B cell (primary cell): Measurements from ENCODE around the gene SCARB1. TPM values are rescaled to one million over a fixed set of nuclear protein-coding genes. Genes with fewer than 3 reads are reported as not detected.

Experiments used
- ATAC-seq: fragments of 200-7000 bp; cut with Tn5 transposase; one replicate; pipeline ENCODE4 v1.10.0; 2021; ENCODE audit warnings: low read depth, mild to moderate bottlenecking, moderate number of reproducible peaks, moderate library complexity
- CTCF ChIA-PET: fragments of 350-600 bp; sonication (Branson Sonifier 250); formaldehyde crosslinking; loops from one replicate; lab custom pipeline; 2021; ENCODE audit warnings: antibody characterized with exemption, inconsistent platforms; lab: Charles Lee
- POLR2A ChIA-PET: fragments of 350-600 bp; sonication (Branson Sonifier 250); formaldehyde crosslinking; loops from one replicate; lab custom pipeline; 2021; ENCODE audit warnings: antibody characterized with exemption; lab: Charles Lee
- DNase-seq: peaks from one replicate; pipeline ENCODE4 v3.0.0; 2013
- H2AFZ ChIP-seq: 2 replicates; pipeline ENCODE4 v1.6.1; 2012; ENCODE audit warnings: mild to moderate bottlenecking, low read depth, low read length; ENCODE audit not compliant: insufficient read depth, poor library complexity, severe bottlenecking
- H3K27ac ChIP-seq, 2 donors: 1 replicate in 1 of 2; 2 replicates in 1 of 2; pipeline ENCODE4 v1.5.1; 2012 to 2013; ENCODE audit warnings: low read length in 2 of 2, mild to moderate bottlenecking in 2 of 2, moderate library complexity in 1 of 2
- H3K27me3 ChIP-seq, 4 experiments: fragments of 200-600 bp in 1 of 4; sonication (generic) in 1 of 4; replicated peaks in 1 of 4; 1 replicate in 2 of 4; 2 replicates in 2 of 4; pipeline versions ENCODE4 v1.6.1 to v1.7.0; 2013 to 2016; ENCODE audit warnings: low read length in 3 of 4, mild to moderate bottlenecking in 2 of 4, mixed read lengths in 1 of 4, moderate library complexity in 1 of 4; ENCODE audit not compliant: insufficient read depth in 4 of 4, control insufficient read depth in 3 of 4; ENCODE audit errors: control extremely low read depth in 1 of 4
- H3K36me3 ChIP-seq, 2 experiments: replicated peaks in 1 of 2; 1 replicate in 1 of 2; 2 replicates in 1 of 2; pipeline versions ENCODE4 v1.6.1 to v1.7.1; 2013; ENCODE audit warnings: low read length in 1 of 2; ENCODE audit not compliant: insufficient read depth in 2 of 2, control insufficient read depth in 1 of 2; ENCODE audit errors: control extremely low read depth in 1 of 2, extremely low read depth in 1 of 2
- H3K4me1 ChIP-seq, 2 donors: fragments of 200-600 bp in 1 of 2; sonication (generic) in 1 of 2; 1 replicate in 1 of 2; 2 replicates in 1 of 2; pipeline versions ENCODE4 v1.5.1 to v1.6.1; 2013 to 2017; ENCODE audit warnings: low read length in 2 of 2; ENCODE audit not compliant: control insufficient read depth in 2 of 2, insufficient read depth in 2 of 2
- H3K4me2 ChIP-seq: replicated peaks from 2 replicates; pipeline ENCODE3; 2012; ENCODE audit warnings: mild to moderate bottlenecking, low read depth, low read length; ENCODE audit not compliant: poor library complexity, severe bottlenecking
- H3K4me3 ChIP-seq, 5 experiments: fragments of 200-600 bp in 1 of 5; sonication (generic) in 1 of 5; 1 replicate in 3 of 5; 2 replicates in 2 of 5; pipeline versions ENCODE4 v1.5.1 to v1.7.0; 2011 to 2016; ENCODE audit warnings: low read length in 4 of 5, mild to moderate bottlenecking in 4 of 5, low read depth in 2 of 5, control low read depth in 1 of 5, moderate library complexity in 1 of 5; ENCODE audit not compliant: insufficient read depth in 1 of 5; ENCODE audit errors: control extremely low read depth in 1 of 5, extremely low read depth in 1 of 5
- H3K79me2 ChIP-seq: fragments of 200-600 bp; sonication (generic); one replicate; pipeline ENCODE4 v1.6.0; 2016; ENCODE audit warnings: low read length; ENCODE audit not compliant: control insufficient read depth, insufficient read depth
- H3K9ac ChIP-seq: fragments of 200-600 bp; sonication (generic); 2 replicates; pipeline ENCODE4 v1.6.1; 2017; ENCODE audit warnings: mild to moderate bottlenecking, low read length, moderate library complexity
- H3K9me3 ChIP-seq, 3 donors: one replicate each; pipeline versions ENCODE4 v1.6.1 to v1.7.1; 2013; ENCODE audit warnings: low read length in 2 of 3; ENCODE audit not compliant: control insufficient read depth in 2 of 3, insufficient read depth in 1 of 3; ENCODE audit errors: control extremely low read depth in 1 of 3
- H4K20me1 ChIP-seq: 2 replicates; pipeline ENCODE4 v1.6.0; 2012; ENCODE audit warnings: mild to moderate bottlenecking, low read length; ENCODE audit not compliant: insufficient read depth, control insufficient read depth, poor library complexity, severe bottlenecking
- H3K27ac Mint-ChIP-seq: one replicate; pipeline ENCODE4 v1.8.0; 2021; ENCODE audit warnings: mixed read lengths
- H3K27me3 Mint-ChIP-seq: one replicate; pipeline ENCODE4 v1.8.0; 2021; ENCODE audit warnings: mixed read lengths
- H3K4me1 Mint-ChIP-seq: one replicate; pipeline ENCODE4 v1.8.0; 2021; ENCODE audit warnings: mixed read lengths
- H3K4me3 Mint-ChIP-seq: one replicate; pipeline ENCODE4 v1.8.0; 2021; ENCODE audit warnings: mixed read lengths
- H3K9me3 Mint-ChIP-seq: one replicate; pipeline ENCODE4 v1.8.0; 2022; ENCODE audit warnings: mixed read lengths; ENCODE audit not compliant: insufficient read depth
- CTCF ChIP-seq: fragments of 200-600 bp; IDR thresholded peaks from one replicate; pipeline ENCODE4 v1.8.0; 2022; ENCODE audit warnings: antibody characterized with exemption, mild to moderate bottlenecking
- EZH2 ChIP-seq: IDR thresholded peaks from 2 replicates; pipeline ENCODE4 v1.6.1; 2012; ENCODE audit warnings: borderline replicate concordance, low read depth, mild to moderate bottlenecking, moderate library complexity, low read length; ENCODE audit not compliant: insufficient read depth, poor library complexity, severe bottlenecking
- WGBS: methylation state at CpG from one replicate; pipeline ENCODE4 v1.1.5; 2013; ENCODE audit warnings: missing lambda C conversion rate; ENCODE audit not compliant: insufficient coverage; 5-methylcytosine and 5-hydroxymethylcytosine counted together
- intact Hi-C: fragments of 100-400 bp; cut with micrococcal nuclease; formaldehyde crosslinking; loops from one replicate; pipeline ENCODE4 v1.10.0; 2022
- polyA plus RNA-seq: library from polyadenylated mRNA; depleted of rRNA; stranded (reverse); fragments of >200 nt; gene quantifications from 2 replicates; pipeline ENCODE4 v1.2.3, GENCODE V29; 2012
- total RNA-seq, 2 donors: library from RNA; stranded (reverse); fragments of 120-200 nt in 1 of 2; gene quantifications; 1 replicate in 1 of 2; 2 replicates in 1 of 2; pipeline versions ENCODE4 v1.2.3 to v1.2.4, GENCODE V29; 2013 to 2022

The SCARB1 gene
- total and polyA plus RNA-seq, 2 donors (not counting 1 experiment from before 2014, with no cell fraction given) = 26.8 to 30.7 TPM

- no peak overlapping the region for H3K9ac ChIP-seq
- no peaks in the 10 kb centered on the region for H3K27me3 ChIP-seq
- ATAC-seq = no peak
- no peak for DNase-seq
- H3K4me2 ChIP-seq = no peak overlapping the region
- no peak overlapping the region for H3K4me3 ChIP-seq
- ChIA-PET POLR2A (no interaction called here), CTCF (interaction anchor here (0.6 kb wide), 1 partner anchor 53 kb away, joined by 4 read pairs; no protein-coding TSS in a partner anchor)
- no peak overlapping the region for H2AFZ ChIP-seq
- H3K4me1 ChIP-seq = peaks cover 7 to 14% of the 10 kb centered on the region in 2 donors
- H3K27me3 Mint-ChIP-seq = no peaks in the 10 kb centered on the region
- no peaks in the 10 kb centered on the region for H3K9me3 ChIP-seq
- TF ChIP-seq CTCF (no peak), EZH2 (no peak)
- no peaks in the 10 kb centered on the region for H3K9me3 Mint-ChIP-seq
- WGBS = 62% methylated on average over 12 of the region's 13 CpGs
- intact Hi-C loops = no loop called here
- no peak overlapping the region for H3K4me3 Mint-ChIP-seq
- H3K36me3 ChIP-seq = no peaks in the 10 kb centered on the region
- peaks cover 52% of the 10 kb centered on the region for H3K79me2 ChIP-seq
- peaks cover 18% of the 10 kb centered on the region for H3K4me1 Mint-ChIP-seq
- no peak overlapping the region for H3K27ac ChIP-seq
- no peak overlapping the region for H3K27ac Mint-ChIP-seq
- no peaks in the 10 kb centered on the region for H4K20me1 ChIP-seq
These were observed 11.3 kb downstream of the SCARB1 start for GRCh38 chr12:124852329-124852831.

GRCh38 chr12:124851342-124851741, 12.3 kb downstream of the SCARB1 start:
- H3K27ac Mint-ChIP-seq = no peak overlapping the region
- Histone ChIP-seq H3K4me1 (peaks cover 4 to 6% of the 10 kb centered on the region in 2 donors), H3K79me2 (peaks cover 41% of the 10 kb centered on the region), H3K27ac (no peak overlapping the region), H3K4me3 (no peak overlapping the region), H3K4me2 (no peak overlapping the region), H2AFZ (no peak overlapping the region), H4K20me1 (no peaks in the 10 kb centered on the region), H3K9me3 (no peaks in the 10 kb centered on the region), H3K36me3 (no peaks in the 10 kb centered on the region), H3K27me3 (no peaks in the 10 kb centered on the region), H3K9ac (no peak overlapping the region)
- no peak for TF ChIP-seq CTCF
- TF ChIP-seq EZH2 = no peak
- H3K4me1 Mint-ChIP-seq = peaks cover 15% of the 10 kb centered on the region
- intact Hi-C loops = no loop called here
- H3K9me3 Mint-ChIP-seq = no peaks in the 10 kb centered on the region
- ATAC-seq (no peak), DNase-seq (no peak)
- ChIA-PET CTCF (interaction anchor here (0.7 to 0.9 kb wide), 2 partner anchors 39 to 42 kb away, joined by 3 to 4 read pairs; no protein-coding TSS in a partner anchor), POLR2A (no interaction called here)
- H3K27me3 Mint-ChIP-seq = no peaks in the 10 kb centered on the region
- WGBS = no CpG with 5 or more reads among the region's 8 CpGs
- H3K4me3 Mint-ChIP-seq = no peak overlapping the region
